HepG2 (cell line): ENCODE measurements around the gene TMEM218. TPM values are rescaled to one million over a fixed set of nuclear protein-coding genes. Genes with fewer than 3 reads are reported as not detected.

Experiments
- ATAC-seq: fragments of 200-7000 bp; cut with Tn5 transposase; 3 replicates; pipeline ENCODE4 v1.9.1; 2020; ENCODE audit warnings: mild to moderate bottlenecking, moderate library complexity
- BruUV-seq: library from RNA; stranded (reverse); fragments of 400-500 nt; replicated peaks from 2 replicates; lab custom pipeline; 2021; lab: Mats Ljungman, UMichigan
- CTCF ChIA-PET: fragments of 300-600 bp; formaldehyde crosslinking; extraction: SDS; loops from one replicate; lab custom pipeline; 2021; ENCODE audit warnings: low total read pairs, inconsistent platforms, low intra/inter-chr PET ratio; lab: Yijun Ruan, JAX
- POLR2A ChIA-PET: fragments of 350-600 bp; sonication (Branson Sonifier 250); formaldehyde crosslinking; loops from one replicate; lab custom pipeline; 2020; ENCODE audit warnings: antibody characterized with exemption, inconsistent platforms; lab: Yijun Ruan, JAX
- DNase-seq: peaks from one replicate; pipeline ENCODE4 v3.0.0-alpha.2; 2015; ENCODE audit warnings: low spot score
- FAIRE-seq: peaks from 3 replicates; lab custom pipeline; 2011; peaks lifted over from hg19 to GRCh38; lab: Jason Lieb, UNC
- H2AFZ ChIP-seq: one replicate; pipeline ENCODE4 v1.6.1; 2011; ENCODE audit warnings: low read length, inconsistent platforms
- H3K27ac ChIP-seq: fragments of 300-600 bp; 3 replicates; pipeline ENCODE4 v1.8.0; 2011; ENCODE audit warnings: mixed run types, mild to moderate bottlenecking, mixed read lengths, low read length, inconsistent platforms; ENCODE audit not compliant: insufficient read depth; ENCODE audit errors: extremely low read length
- H3K27me3 ChIP-seq, 2 experiments: fragments of 200-600 bp in 1 of 2; 2 replicates in 1 of 2; 3 replicates in 1 of 2; pipeline versions ENCODE4 v1.6.0 to v1.8.0; 2011; ENCODE audit warnings: low read length in 2 of 2, mild to moderate bottlenecking in 2 of 2, moderate library complexity in 2 of 2, inconsistent platforms in 1 of 2; ENCODE audit not compliant: insufficient read depth in 2 of 2, control insufficient read depth in 1 of 2
- H3K36me3 ChIP-seq, 2 experiments: fragments of 200-600 bp in 1 of 2; replicated peaks in 1 of 2; 2 replicates in 1 of 2; 3 replicates in 1 of 2; pipeline versions ENCODE4 v1.5.1 to v1.8.0; 2011; ENCODE audit warnings: low read length in 2 of 2, inconsistent platforms in 1 of 2; ENCODE audit not compliant: insufficient read depth in 2 of 2, control insufficient read depth in 1 of 2
- H3K4me1 ChIP-seq: 2 replicates; pipeline ENCODE4 v1.5.1; 2012; ENCODE audit warnings: low read length, inconsistent platforms; ENCODE audit not compliant: insufficient read depth
- H3K4me2 ChIP-seq: 2 replicates; pipeline ENCODE4 v1.6.0; 2011; ENCODE audit warnings: low read depth, low read length, inconsistent platforms
- H3K4me3 ChIP-seq, 3 experiments: fragments of 200-600 bp in 1 of 3; sonication (generic), shearing (Covaris generic) in 1 of 3; replicated peaks in 1 of 3; 2 replicates each; pipeline ENCODE4 v1.5.1; 2011 to 2016; ENCODE audit warnings: low read length in 3 of 3, inconsistent platforms in 2 of 3, low read depth in 2 of 3, mild to moderate bottlenecking in 2 of 3, control low read depth in 1 of 3, mixed read lengths in 1 of 3; ENCODE audit not compliant: insufficient read depth in 1 of 3
- H3K79me2 ChIP-seq: one replicate; pipeline ENCODE4 v1.6.1; 2011; ENCODE audit warnings: low read length, inconsistent platforms; ENCODE audit not compliant: insufficient read depth
- H3K9ac ChIP-seq: 2 replicates; pipeline ENCODE4 v1.6.0; 2011; ENCODE audit warnings: mild to moderate bottlenecking, low read depth, low read length, inconsistent platforms; ENCODE audit not compliant: insufficient read depth
- H3K9me3 ChIP-seq: 2 replicates; pipeline ENCODE4 v1.5.1; 2012; ENCODE audit warnings: mild to moderate bottlenecking, low read length
- H4K20me1 ChIP-seq: 2 replicates; pipeline ENCODE4 v1.6.0; 2011; ENCODE audit warnings: inconsistent platforms, mild to moderate bottlenecking, low read length, moderate library complexity; ENCODE audit not compliant: insufficient read depth
- CCDC6 ChIP-seq: sonication (generic); formaldehyde crosslinking; IDR thresholded peaks from 2 replicates; pipeline ENCODE4 v1.8.1; 2022; ENCODE audit warnings: mild to moderate bottlenecking, missing genetic modification reagents, moderate library complexity
- HOXD1 ChIP-seq: sonication (generic); formaldehyde crosslinking; IDR thresholded peaks from 2 replicates; pipeline ENCODE4 v1.5.0; 2020; ENCODE audit warnings: missing genetic modification reagents
- ZBTB7B ChIP-seq: sonication (generic); formaldehyde crosslinking; IDR thresholded peaks from 2 replicates; pipeline ENCODE4 v1.4.0; 2020; ENCODE audit warnings: missing genetic modification reagents
- ZNF552 ChIP-seq: sonication (generic); formaldehyde crosslinking; IDR thresholded peaks from 2 replicates; pipeline ENCODE4 v1.9.0; 2022; ENCODE audit warnings: missing genetic modification reagents, mild to moderate bottlenecking, borderline replicate concordance
- WGBS: methylation state at CpG from one replicate; pipeline ENCODE4 v1.1.6; 2017; ENCODE audit warnings: low lambda C conversion rate; 5-methylcytosine and 5-hydroxymethylcytosine counted together
- in situ Hi-C: cut with HindIII; loops from 2 replicates; pipeline ENCODE4 v1.10.0; 2017; ENCODE audit warnings: low pct_unique_long_range_greater_than_20kb; ENCODE audit not compliant: extremely low pct_ligation_motif_present
- intact Hi-C: fragments of 100-400 bp; cut with micrococcal nuclease; formaldehyde crosslinking; loops from one replicate; pipeline ENCODE4 v1.10.0; 2022; ENCODE audit not compliant: unreplicated experiment
- polyA plus RNA-seq, 8 experiments: library from polyadenylated mRNA; depleted of rRNA in 3 of 8; stranded (reverse) in 7 of 8; unstranded in 1 of 8; fragments of >200 nt; fragmentation: Illumina TruSeq in 4 of 8; extraction: Trizol in 4 of 8; gene quantifications; 2 replicates each; pipeline versions ENCODE4 v1.2.1 to v1.2.3, GENCODE V29; 2011 to 2016; ENCODE audit warnings: low read depth in 4 of 8, missing spikeins in 1 of 8, mixed read lengths in 1 of 8; ENCODE audit not compliant: insufficient read depth in 1 of 8
- total RNA-seq, 5 experiments: library from RNA; depleted of rRNA; stranded (reverse); fragments of >200 nt; fragmentation: Illumina TruSeq; extraction: Trizol; gene quantifications; 2 replicates each; pipeline ENCODE4 v1.2.3, GENCODE V29; 2016; ENCODE audit warnings: low read depth in 1 of 5
- TF ChIP-seq, protein P1 (sequence below): sonication (generic); formaldehyde crosslinking; IDR thresholded peaks from 2 replicates; pipeline ENCODE4 v1.5.0; 2020; ENCODE audit warnings: mild to moderate bottlenecking, missing genetic modification reagents, borderline replicate concordance

Gene TMEM218
- total and polyA plus RNA-seq, 2 of the 13 experiments (the other 11 are each of a cell fraction or from before 2014, with no cell fraction given) = 11.8 to 14.0 TPM

DNA sequence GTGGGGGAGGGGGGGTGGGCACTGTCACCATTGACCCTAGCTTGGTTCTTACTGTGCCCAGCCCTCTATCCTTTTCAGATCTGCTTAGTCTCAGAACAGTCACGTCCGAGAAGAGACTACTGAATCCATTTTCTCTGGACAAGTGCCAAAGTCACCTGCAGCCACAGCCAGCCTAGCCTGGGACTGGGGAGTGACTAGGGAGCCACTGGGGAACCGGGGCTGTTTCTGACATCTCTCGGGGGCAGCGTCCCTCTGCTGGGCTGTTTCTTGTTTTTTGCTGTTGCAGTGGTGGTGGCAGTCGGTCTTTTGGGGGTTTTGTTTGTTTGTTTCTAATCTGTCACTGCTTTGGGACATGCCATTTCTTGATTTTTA lies 39.6 kb downstream of the TMEM218 start:
- intact Hi-C loops = no loop called here
- no peak overlapping the region for H2AFZ ChIP-seq
- H3K27ac ChIP-seq = no peak overlapping the region
- no TSS peak for BruUV-seq
- POLR2A ChIA-PET = interaction anchor here (0.9 to 2.9 kb wide), 5 partner anchors 9 to 118 kb away, joined by 3 to 9 read pairs (median 3); partner anchors contain the start of genes CCDC15, SLC37A2 and TMEM218
- CTCF ChIA-PET = no interaction called here
- H3K9ac ChIP-seq = no peak overlapping the region
- ATAC-seq (peak; percentile 32), DNase-seq (no peak), FAIRE-seq (no peak)
- H3K36me3 ChIP-seq = no peaks in the 10 kb centered on the region
- WGBS = 0% methylated on average over 4 of the region's 6 CpGs
- peaks cover 65% of the 10 kb centered on the region for H3K4me1 ChIP-seq
- peak overlapping the region in 1 of 3 experiments; percentile 41; a peak in 2 of 6 replicates for H3K4me3 ChIP-seq
- in situ Hi-C loops = no loop called here
- H3K79me2 ChIP-seq = no peaks in the 10 kb centered on the region
- peaks cover 0 to 4% of the 10 kb centered on the region in 2 experiments; a peak in 1 of 5 replicates for H3K27me3 ChIP-seq
- no peaks in the 10 kb centered on the region for H4K20me1 ChIP-seq
- peak overlapping the region; percentile 77 for H3K4me2 ChIP-seq
- TF ChIP-seq ZBTB7B (CRISPR knock-in tag) (0 out of 2 replicates have a peak, but pooled peaks have one; percentile 7), ZNF552 (CRISPR knock-in tag) (no peak)
- no peaks in the 10 kb centered on the region for H3K9me3 ChIP-seq

DNA sequence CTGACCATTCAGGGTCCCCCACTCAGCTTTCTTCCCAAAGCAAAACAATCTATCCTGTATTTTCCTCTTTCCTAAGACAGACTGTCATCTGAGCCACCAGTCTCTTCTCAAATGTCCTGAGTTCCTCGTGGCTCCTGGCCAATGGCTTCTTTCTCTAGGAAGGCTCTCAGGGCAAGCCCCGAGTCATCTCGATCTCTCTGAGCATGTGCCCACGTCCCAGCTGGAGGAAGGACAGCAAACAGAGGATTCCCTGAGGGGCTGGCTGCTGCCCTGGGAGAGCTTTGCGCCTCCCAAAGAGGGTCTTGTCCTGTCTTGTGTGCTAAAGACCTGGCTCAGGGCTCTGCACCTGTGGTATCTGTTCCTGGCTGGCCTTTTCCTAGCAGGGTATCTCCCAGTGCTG lies 40.0 kb downstream of the TMEM218 start:
- BruUV-seq = no TSS peak
- CTCF ChIA-PET = no interaction called here

More for the DNA sequence above, 40.0 kb downstream of the TMEM218 start:
- ATAC-seq (peak; percentile 7), DNase-seq (no peak), FAIRE-seq (no peak)
- Histone ChIP-seq H3K4me2 (peak overlapping the region; percentile 77), H3K36me3 (no peaks in the 10 kb centered on the region), H3K9me3 (no peaks in the 10 kb centered on the region), H3K4me3 (peak overlapping the region in 1 of 3 experiments; percentile 41; a peak in 1 of 6 replicates), H3K27ac (no peak overlapping the region), H2AFZ (no peak overlapping the region), H3K79me2 (no peaks in the 10 kb centered on the region), H3K4me1 (peaks cover 65% of the 10 kb centered on the region), H3K27me3 (peaks cover 0 to 4% of the 10 kb centered on the region in 2 experiments; a peak in 1 of 5 replicates), H3K9ac (no peak overlapping the region; the same call in 1 of the 2 replicates), H4K20me1 (no peaks in the 10 kb centered on the region)
- in situ Hi-C loops (no loop called here), intact Hi-C loops (no loop called here)
- TF ChIP-seq, protein P1, sequence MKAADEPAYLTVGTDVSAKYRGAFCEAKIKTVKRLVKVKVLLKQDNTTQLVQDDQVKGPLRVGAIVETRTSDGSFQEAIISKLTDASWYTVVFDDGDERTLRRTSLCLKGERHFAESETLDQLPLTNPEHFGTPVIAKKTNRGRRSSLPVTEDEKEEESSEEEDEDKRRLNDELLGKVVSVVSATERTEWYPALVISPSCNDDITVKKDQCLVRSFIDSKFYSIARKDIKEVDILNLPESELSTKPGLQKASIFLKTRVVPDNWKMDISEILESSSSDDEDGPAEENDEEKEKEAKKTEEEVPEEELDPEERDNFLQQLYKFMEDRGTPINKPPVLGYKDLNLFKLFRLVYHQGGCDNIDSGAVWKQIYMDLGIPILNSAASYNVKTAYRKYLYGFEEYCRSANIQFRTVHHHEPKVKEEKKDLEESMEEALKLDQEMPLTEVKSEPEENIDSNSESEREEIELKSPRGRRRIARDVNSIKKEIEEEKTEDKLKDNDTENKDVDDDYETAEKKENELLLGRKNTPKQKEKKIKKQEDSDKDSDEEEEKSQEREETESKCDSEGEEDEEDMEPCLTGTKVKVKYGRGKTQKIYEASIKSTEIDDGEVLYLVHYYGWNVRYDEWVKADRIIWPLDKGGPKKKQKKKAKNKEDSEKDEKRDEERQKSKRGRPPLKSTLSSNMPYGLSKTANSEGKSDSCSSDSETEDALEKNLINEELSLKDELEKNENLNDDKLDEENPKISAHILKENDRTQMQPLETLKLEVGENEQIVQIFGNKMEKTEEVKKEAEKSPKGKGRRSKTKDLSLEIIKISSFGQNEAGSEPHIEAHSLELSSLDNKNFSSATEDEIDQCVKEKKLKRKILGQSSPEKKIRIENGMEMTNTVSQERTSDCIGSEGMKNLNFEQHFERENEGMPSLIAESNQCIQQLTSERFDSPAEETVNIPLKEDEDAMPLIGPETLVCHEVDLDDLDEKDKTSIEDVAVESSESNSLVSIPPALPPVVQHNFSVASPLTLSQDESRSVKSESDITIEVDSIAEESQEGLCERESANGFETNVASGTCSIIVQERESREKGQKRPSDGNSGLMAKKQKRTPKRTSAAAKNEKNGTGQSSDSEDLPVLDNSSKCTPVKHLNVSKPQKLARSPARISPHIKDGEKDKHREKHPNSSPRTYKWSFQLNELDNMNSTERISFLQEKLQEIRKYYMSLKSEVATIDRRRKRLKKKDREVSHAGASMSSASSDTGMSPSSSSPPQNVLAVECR = 0 out of 2 replicates have a peak, but pooled peaks have one; percentile 25
- TF ChIP-seq CCDC6 (CRISPR knock-in tag) (0 out of 2 replicates have a peak, but pooled peaks have one; percentile 14), HOXD1 (CRISPR knock-in tag) (no peak)
- POLR2A ChIA-PET = interaction anchor here (0.9 to 2.9 kb wide), 4 partner anchors 8 to 52 kb away, joined by 3 to 9 read pairs (median 6); partner anchors contain the start of genes SLC37A2 and TMEM218
- whole genome bisulfite sequencing = 3% methylated on average over 4 of the region's 5 CpGs
